K562 (cell line): ENCODE data around the gene CHN2. TPM values are rescaled to one million over a fixed set of nuclear protein-coding genes. Genes with fewer than 3 reads are reported as not detected.

Experiments
- ATAC-seq: fragments of 200-7000 bp; cut with Tn5 transposase; 3 replicates; pipeline ENCODE4 v1.9.1; 2020; ENCODE audit warnings: moderate library complexity
- BruUV-seq: library from RNA; stranded (reverse); fragments of 400-500 nt; replicated peaks from 2 replicates; lab custom pipeline; 2021; lab: Mats Ljungman, UMichigan
- CTCF ChIA-PET: fragments of 300-600 bp; formaldehyde crosslinking; extraction: SDS; loops from one replicate; lab custom pipeline; 2021; ENCODE audit warnings: low intra/inter-chr PET ratio; lab: Yijun Ruan, JAX
- POLR2A ChIA-PET: fragments of 300-600, 350-650 bp; sonication (Branson Sonifier 250); formaldehyde crosslinking; extraction: SDS; loops from one replicate; lab custom pipeline; 2021; ENCODE audit warnings: antibody characterized with exemption, inconsistent platforms; lab: Yijun Ruan, JAX
- DNase-seq, 4 experiments: peaks; one replicate each; pipeline versions ENCODE4 v3.0.0 to v3.0.0-alpha.2; 2011 to 2018; ENCODE audit warnings: low spot score in 3 of 4, mixed read lengths in 3 of 4; ENCODE audit errors: extremely low read depth in 1 of 4
- FAIRE-seq: peaks from 2 replicates; lab custom pipeline; 2011; peaks lifted over from hg19 to GRCh38; lab: Jason Lieb, UNC
- H2AFZ ChIP-seq: 2 replicates; pipeline ENCODE4 v1.6.0; 2011; ENCODE audit warnings: low read depth, low read length, control low read depth, inconsistent platforms
- H3K27ac ChIP-seq: fragments of 200-600 bp; 3 replicates; pipeline ENCODE4 v1.8.0; 2011; ENCODE audit warnings: low read depth, mild to moderate bottlenecking, control low read depth, inconsistent platforms, low read length, moderate library complexity, mixed read lengths; ENCODE audit errors: extremely low read depth
- H3K27me3 ChIP-seq, 2 experiments: fragments of 300-600 bp in 1 of 2; 2 replicates in 1 of 2; 3 replicates in 1 of 2; pipeline versions ENCODE4 v1.6.0 to v1.8.0; 2011; ENCODE audit warnings: inconsistent platforms in 2 of 2, low read length in 2 of 2, mild to moderate bottlenecking in 1 of 2, mixed read lengths in 1 of 2, moderate library complexity in 1 of 2; ENCODE audit not compliant: control insufficient read depth in 2 of 2, insufficient read depth in 2 of 2
- H3K36me3 ChIP-seq: fragments of 300-600 bp; 3 replicates; pipeline ENCODE4 v1.8.0; 2011; ENCODE audit warnings: mild to moderate bottlenecking, low read length, inconsistent platforms; ENCODE audit not compliant: control insufficient read depth, insufficient read depth
- H3K4me1 ChIP-seq, 2 experiments: fragments of 200-600 bp in 1 of 2; replicated peaks in 1 of 2; 2 replicates in 1 of 2; 3 replicates in 1 of 2; pipeline versions ENCODE4 v1.5.1 to v1.8.0; 2011; ENCODE audit warnings: inconsistent platforms in 2 of 2, low read length in 2 of 2, mild to moderate bottlenecking in 1 of 2, mixed read lengths in 1 of 2, moderate library complexity in 1 of 2; ENCODE audit not compliant: control insufficient read depth in 2 of 2, insufficient read depth in 2 of 2
- H3K4me2 ChIP-seq: 2 replicates; pipeline ENCODE4 v1.6.1; 2011; ENCODE audit warnings: low read length, control low read depth, inconsistent platforms, mixed read lengths; ENCODE audit not compliant: insufficient read depth
- H3K4me3 ChIP-seq: fragments of 200-600 bp; sonication (generic), shearing (Covaris generic); 2 replicates; pipeline ENCODE4 v1.5.1; 2016; ENCODE audit warnings: control low read depth, inconsistent platforms
- H3K79me2 ChIP-seq: fragments of 200-600 bp; 3 replicates; pipeline ENCODE4 v1.8.0; 2011; ENCODE audit warnings: low read length, inconsistent platforms; ENCODE audit not compliant: control insufficient read depth, insufficient read depth
- H3K9ac ChIP-seq, 2 experiments: 2 replicates each; pipeline versions ENCODE4 v1.6.0 to v1.6.1; 2011; ENCODE audit warnings: low read depth in 2 of 2, low read length in 2 of 2, control low read depth in 1 of 2, inconsistent platforms in 1 of 2, mild to moderate bottlenecking in 1 of 2, mixed read lengths in 1 of 2; ENCODE audit not compliant: insufficient read depth in 1 of 2
- H3K9me1 ChIP-seq: one replicate; pipeline ENCODE4 v1.6.0; 2011; ENCODE audit warnings: inconsistent platforms, mild to moderate bottlenecking, low read length, moderate library complexity; ENCODE audit not compliant: control insufficient read depth, insufficient read depth
- H3K9me3 ChIP-seq: replicated peaks from 2 replicates; pipeline ENCODE4 v1.5.1; 2011; ENCODE audit warnings: low read depth, low read length, inconsistent platforms; ENCODE audit not compliant: control insufficient read depth, insufficient read depth
- H4K20me1 ChIP-seq: replicated peaks from 2 replicates; pipeline ENCODE4 v1.6.1; 2011; ENCODE audit warnings: low read length, inconsistent platforms, mixed read lengths; ENCODE audit not compliant: control insufficient read depth, insufficient read depth
- ARID1B ChIP-seq: fragments of 450-650 bp; IDR thresholded peaks from 2 replicates; pipeline ENCODE4 v1.6.1; 2016; ENCODE audit warnings: antibody characterized with exemption, mild to moderate bottlenecking, inconsistent platforms
- NFE2 ChIP-seq: IDR thresholded peaks from 2 replicates; pipeline ENCODE4 v1.6.1; 2014; ENCODE audit warnings: antibody characterized with exemption, low read depth
- POLR2AphosphoS2 ChIP-seq: IDR thresholded peaks from 2 replicates; pipeline ENCODE4 v1.6.1; 2012; ENCODE audit warnings: low read length, improper control_type of control experiment
- RBM22 ChIP-seq: fragments of 200-400 bp; formaldehyde crosslinking; IDR thresholded peaks from 2 replicates; pipeline ENCODE4 v1.6.1; 2018; ENCODE audit warnings: low read length, low read depth; ENCODE audit not compliant: poor library complexity, severe bottlenecking
- RREB1 ChIP-seq: fragments of 250-450 bp; sonication (Bioruptor Pico); IDR thresholded peaks from 2 replicates; pipeline ENCODE4 v1.4.0; 2020
- TOE1 ChIP-seq, 2 experiments: fragments of 450-650 bp in 1 of 2; sonication (generic) in 1 of 2; formaldehyde crosslinking in 1 of 2; IDR thresholded peaks; 2 replicates each; pipeline versions ENCODE4 v1.7.1 to v1.8.0; 2016 to 2022; ENCODE audit warnings: borderline replicate concordance in 2 of 2, mild to moderate bottlenecking in 2 of 2, antibody characterized with exemption in 1 of 2, inconsistent platforms in 1 of 2, low read depth in 1 of 2, missing genetic modification reagents in 1 of 2, moderate library complexity in 1 of 2
- XRCC3 ChIP-seq: fragments of 450-650 bp; IDR thresholded peaks from 2 replicates; pipeline ENCODE4 v1.6.1; 2017; ENCODE audit warnings: mild to moderate bottlenecking, moderate library complexity
- ZFX ChIP-seq: sonication (generic); formaldehyde crosslinking; IDR thresholded peaks from 2 replicates; pipeline ENCODE4 v1.8.0; 2022; ENCODE audit warnings: mild to moderate bottlenecking, missing genetic modification reagents, moderate library complexity
- ZNF124 ChIP-seq: sonication (generic); formaldehyde crosslinking; IDR thresholded peaks from 2 replicates; pipeline ENCODE4 v1.8.1; 2022; ENCODE audit warnings: missing genetic modification reagents
- ZNF280A ChIP-seq: fragments of 450-650 bp; IDR thresholded peaks from 2 replicates; pipeline ENCODE4 v1.6.1; 2018; ENCODE audit warnings: mild to moderate bottlenecking, low read depth; ENCODE audit not compliant: partially characterized antibody
- ZNF696 ChIP-seq: fragments of 250-450 bp; sonication (Bioruptor Pico); conservative IDR thresholded peaks from 2 replicates; pipeline ENCODE4 v1.4.0; 2020; ENCODE audit warnings: mild to moderate bottlenecking, moderate library complexity
- ZNF717 ChIP-seq: fragments of 250-450 bp; sonication (Bioruptor Pico); IDR thresholded peaks from 2 replicates; pipeline ENCODE4 v1.5.0; 2021
- WGBS: fragments of 100-300 bp; shearing (Covaris generic); methylation state at CpG from one replicate; pipeline ENCODE4 v1.1.6; 2016; ENCODE audit warnings: low coverage, mixed read lengths; ENCODE audit not compliant: insufficient coverage; ENCODE audit errors: missing lambda C conversion rate; 5-methylcytosine and 5-hydroxymethylcytosine counted together
- in situ Hi-C: fragments of 300-500 bp; cut with MboI; formaldehyde crosslinking; loops from 4 replicates; pipeline ENCODE4 v1.15.0; 2018; ENCODE audit warnings: inconsistent platforms, mixed read lengths
- intact Hi-C: fragments of 100-400 bp; cut with micrococcal nuclease; formaldehyde crosslinking; loops from 2 replicates; pipeline ENCODE4 v1.14.2; 2022
- polyA plus RNA-seq, 8 experiments: library from polyadenylated mRNA; depleted of rRNA in 4 of 8; stranded (reverse) in 5 of 8; unstranded in 3 of 8; fragments of >200 nt; fragmentation: Nextera tagmentation in 2 of 8; fragmentation: Illumina TruSeq in 1 of 8; extraction: Ambion mirVana in 2 of 8; extraction: Trizol in 1 of 8; gene quantifications; 2 replicates each; pipeline versions ENCODE4 v1.2.1 to v1.2.3, GENCODE V29; 2011 to 2014; ENCODE audit warnings: inconsistent platforms in 1 of 8, missing spikeins in 1 of 8
- total RNA-seq, 7 experiments: library from RNA; depleted of rRNA in 6 of 7; stranded (reverse); fragments of >200 nt in 6 of 7; fragmentation: Illumina TruSeq in 2 of 7; extraction: Trizol in 2 of 7; gene quantifications; 2 replicates each; pipeline versions ENCODE4 v1.2.1 to v1.2.3, GENCODE V29; 2011 to 2021; ENCODE audit warnings: low replicate concordance in 1 of 7

The CHN2 gene
- total and polyA plus RNA-seq, 9 of the 15 experiments (the other 6 are each of a cell fraction or from before 2014, with no cell fraction given): 0.12 to 2.1 (median 0.31) TPM; not detected in 1

- TF ChIP-seq ARID1B: peak; percentile 46; the same call in 1 of the 2 replicates
Measured at GRCh38 chr7:29161231-29161630, 33.3 kb upstream of the CHN2 start (continued).

- BruUV-seq: no TSS peak
- no peaks in the 10 kb centered on the region for H3K79me2 ChIP-seq
- no peak overlapping the region for H3K9ac ChIP-seq
- 0% methylated on average over 2 of the region's 6 CpGs for WGBS
- H2AFZ ChIP-seq: no peak overlapping the region
- H4K20me1 ChIP-seq: no peaks in the 10 kb centered on the region
- no peak for TF ChIP-seq ZNF696
- TF ChIP-seq RBM22: no peak
- TF ChIP-seq XRCC3: no peak
- TF ChIP-seq ZNF717 (CRISPR knock-in tag): no peak
- no peak for TF ChIP-seq POLR2AphosphoS2
- TF ChIP-seq TOE1 (IDR thresholded peaks at IDR 0.05; ENCODE audit: borderline replicate concordance): no peak
- no peak for TF ChIP-seq TOE1 (CRISPR knock-in tag; IDR thresholded peaks at IDR 0.05; ENCODE audit: borderline replicate concordance, low read depth)
- no peak for TF ChIP-seq NFE2
- no peak for TF ChIP-seq ZFX
- no peak for TF ChIP-seq ZNF280A
- TF ChIP-seq RREB1 (CRISPR knock-in tag): no peak
- no peak for TF ChIP-seq ZNF124 (CRISPR knock-in tag)
- TF ChIP-seq, all 486 proteins: peak for 0
- intact Hi-C loops: no loop called here
- no peaks in the 10 kb centered on the region for H3K36me3 ChIP-seq
- in situ Hi-C loops: no loop called here
- H3K4me3 ChIP-seq: no peak overlapping the region
- FAIRE-seq (no peak), DNase-seq (no peak), ATAC-seq (no peak)
- no peak overlapping the region for H3K27ac ChIP-seq
- POLR2A ChIA-PET: no interaction called here
- no peaks in the 10 kb centered on the region for H3K27me3 ChIP-seq
- no peaks in the 10 kb centered on the region for H3K9me1 ChIP-seq
- CTCF ChIA-PET: no interaction called here
- H3K4me2 ChIP-seq: no peak overlapping the region
- no peaks in the 10 kb centered on the region for H3K4me1 ChIP-seq
- H3K9me3 ChIP-seq: no peaks in the 10 kb centered on the region
Measured at GRCh38 chr7:29162577-29162976, 32.0 kb upstream of the CHN2 start.
